DOHH2 (cell line): ENCODE measurements around the gene C2CD5.

ENCODE experiments used
- H3F3A ChIP-seq: fragments of 200-600 bp; sonication (generic), shearing (Covaris generic); 2 replicates; pipeline ENCODE4 v1.6.0; 2016; ENCODE audit warnings: antibody characterized with exemption, mild to moderate bottlenecking; ENCODE audit not compliant: control insufficient read depth, insufficient read depth
- H3K27ac ChIP-seq: fragments of 200-600 bp; sonication (generic); 2 replicates; pipeline ENCODE4 v1.5.1; 2014; ENCODE audit warnings: low read depth, mild to moderate bottlenecking, low read length, moderate library complexity
- H3K27me3 ChIP-seq: fragments of 200-600 bp; sonication (generic); 2 replicates; pipeline ENCODE4 v1.6.1; 2014; ENCODE audit warnings: mild to moderate bottlenecking, low read length, mixed read lengths; ENCODE audit not compliant: control insufficient read depth
- H3K36me3 ChIP-seq: fragments of 200-600 bp; sonication (generic); 2 replicates; pipeline ENCODE4 v1.6.1; 2014; ENCODE audit warnings: mild to moderate bottlenecking, low read length, moderate library complexity, mixed read lengths; ENCODE audit not compliant: control insufficient read depth
- H3K4me1 ChIP-seq: fragments of 200-600 bp; sonication (generic); 2 replicates; pipeline ENCODE4 v1.6.1; 2014; ENCODE audit warnings: mild to moderate bottlenecking, low read length, mixed read lengths; ENCODE audit not compliant: control insufficient read depth
- H3K4me2 ChIP-seq: fragments of 200-600 bp; sonication (generic); 2 replicates; pipeline ENCODE4 v1.6.0; 2014; ENCODE audit warnings: mild to moderate bottlenecking, low read length, moderate library complexity
- H3K4me3 ChIP-seq: fragments of 200-600 bp; sonication (generic); 2 replicates; pipeline ENCODE4 v1.5.1; 2014; ENCODE audit warnings: mild to moderate bottlenecking, low read length, mixed read lengths
- H3K79me2 ChIP-seq: fragments of 200-600 bp; sonication (generic); 2 replicates; pipeline ENCODE4 v1.6.1; 2014; ENCODE audit warnings: mild to moderate bottlenecking, low read length, mixed read lengths; ENCODE audit not compliant: control insufficient read depth
- H3K9me2 ChIP-seq: fragments of 200-600 bp; sonication (generic); replicated peaks from 2 replicates; pipeline ENCODE4 v1.6.1; 2014; ENCODE audit warnings: mild to moderate bottlenecking, low read length, mixed read lengths; ENCODE audit not compliant: control insufficient read depth
- H3K9me3 ChIP-seq: fragments of 200-600 bp; sonication (generic); 2 replicates; pipeline ENCODE4 v1.6.1; 2014; ENCODE audit warnings: antibody characterized with exemption, low read length, mixed read lengths; ENCODE audit not compliant: control insufficient read depth, insufficient read depth
- H4K20me1 ChIP-seq: fragments of 200-600 bp; sonication (generic); 2 replicates; pipeline ENCODE4 v1.6.0; 2014; ENCODE audit warnings: low read depth, mild to moderate bottlenecking, antibody characterized with exemption, low read length, moderate library complexity; ENCODE audit not compliant: control insufficient read depth, insufficient read depth
- CTCF ChIP-seq: fragments of 200-600 bp; sonication (generic); IDR thresholded peaks from one replicate; pipeline ENCODE4 v1.5.1; 2014; ENCODE audit warnings: antibody characterized with exemption, mild to moderate bottlenecking, low read depth, low read length; ENCODE audit not compliant: poor library complexity, severe bottlenecking
- EZH2phosphoT487 ChIP-seq: fragments of 200-600 bp; sonication (generic); IDR thresholded peaks from 2 replicates; pipeline ENCODE4 v1.6.1; 2017; ENCODE audit warnings: borderline replicate concordance, mild to moderate bottlenecking, antibody characterized with exemption, low read length, moderate library complexity, mixed read lengths

Gene C2CD5

GRCh38 chr12:22480016-22480415, 64.3 kb downstream of the C2CD5 start:
- Histone ChIP-seq H3K27ac (no peak overlapping the region), H3K9me2 (no peaks in the 10 kb centered on the region), H3F3A (no peaks in the 10 kb centered on the region), H3K27me3 (no peaks in the 10 kb centered on the region), H3K79me2 (no peaks in the 10 kb centered on the region), H3K4me2 (no peak overlapping the region), H3K4me1 (no peaks in the 10 kb centered on the region), H3K36me3 (peaks cover 27% of the 10 kb centered on the region), H3K9me3 (no peaks in the 10 kb centered on the region), H4K20me1 (0 out of 2 replicates have a peak, but pooled peaks cover 3% of the 10 kb centered on the region), H3K4me3 (no peak overlapping the region)
- TF ChIP-seq CTCF: no peak
- no peak for TF ChIP-seq EZH2phosphoT487

GRCh38 chr12:22477894-22478287, 66.5 kb downstream of the C2CD5 start:
- H3K79me2 ChIP-seq: no peaks in the 10 kb centered on the region
- H3K27me3 ChIP-seq: no peaks in the 10 kb centered on the region
- H3K4me3 ChIP-seq: no peak overlapping the region
- no peak overlapping the region for H3K27ac ChIP-seq
- no peak for TF ChIP-seq CTCF
- TF ChIP-seq EZH2phosphoT487: no peak
- H4K20me1 ChIP-seq: 0 out of 2 replicates have a peak, but pooled peaks cover 3% of the 10 kb centered on the region
- no peaks in the 10 kb centered on the region for H3K4me1 ChIP-seq
- H3F3A ChIP-seq: no peaks in the 10 kb centered on the region
- H3K36me3 ChIP-seq: peaks cover 26% of the 10 kb centered on the region
- no peaks in the 10 kb centered on the region for H3K9me3 ChIP-seq
- H3K9me2 ChIP-seq: no peaks in the 10 kb centered on the region
- H3K4me2 ChIP-seq: no peak overlapping the region

- H3K4me1 ChIP-seq: no peaks in the 10 kb centered on the region
- H3K36me3 ChIP-seq: peaks cover 20% of the 10 kb centered on the region
- no peaks in the 10 kb centered on the region for H3K9me3 ChIP-seq
These were observed 67.0 kb downstream of the C2CD5 start for GRCh38 chr12:22477166-22477893.

More at GRCh38 chr12:22477166-22477893, 67.0 kb downstream of the C2CD5 start:
- Histone ChIP-seq H3F3A (no peaks in the 10 kb centered on the region), H3K79me2 (no peaks in the 10 kb centered on the region), H3K4me3 (no peak overlapping the region), H3K4me2 (no peak overlapping the region), H3K27ac (no peak overlapping the region), H3K27me3 (no peaks in the 10 kb centered on the region), H3K9me2 (no peaks in the 10 kb centered on the region), H4K20me1 (0 out of 2 replicates have a peak, but pooled peaks cover 3% of the 10 kb centered on the region)
- TF ChIP-seq EZH2phosphoT487 (no peak), CTCF (no peak)
